Mesendoderm (in vitro differentiated cells): ENCODE results near the gene HLCS.
A peak's percentile ranks its signal among the peaks of the same experiment; 100 is the strongest.

ENCODE experiments used
- DNase-seq: peaks from one replicate; pipeline ENCODE4 v3.0.0; 2013
- H2AK5ac ChIP-seq: 2 replicates; pipeline ENCODE4 v1.6.1; 2013; ENCODE audit warnings: low read length, inconsistent platforms
- H2BK120ac ChIP-seq: 2 replicates; pipeline ENCODE4 v1.6.1; 2013; ENCODE audit warnings: low read depth, mild to moderate bottlenecking, low read length, moderate library complexity, mixed read lengths
- H2BK15ac ChIP-seq: replicated peaks from 2 replicates; pipeline ENCODE4 v1.6.1; 2013; ENCODE audit warnings: low read depth, mild to moderate bottlenecking, moderate library complexity
- H2BK5ac ChIP-seq: 2 replicates; pipeline ENCODE4 v1.6.1; 2013; ENCODE audit warnings: low read length, inconsistent platforms
- H3K18ac ChIP-seq: 2 replicates; pipeline ENCODE4 v1.6.1; 2013; ENCODE audit warnings: mild to moderate bottlenecking, low read length, mixed read lengths
- H3K23ac ChIP-seq: one replicate; pipeline ENCODE4 v1.6.1; 2013; ENCODE audit warnings: low read length
- H3K27ac ChIP-seq: 2 replicates; pipeline ENCODE4 v1.5.1; 2013; ENCODE audit warnings: low read depth, mild to moderate bottlenecking, inconsistent platforms, low read length, moderate library complexity
- H3K27me3 ChIP-seq: 2 replicates; pipeline ENCODE4 v1.6.1; 2013; ENCODE audit warnings: low read length, control low read depth, mild to moderate bottlenecking, inconsistent platforms; ENCODE audit not compliant: insufficient read depth, poor library complexity
- H3K36me3 ChIP-seq: 2 replicates; pipeline ENCODE4 v1.6.1; 2013; ENCODE audit warnings: low read length, inconsistent platforms; ENCODE audit not compliant: control insufficient read depth, insufficient read depth
- H3K4ac ChIP-seq: one replicate; pipeline ENCODE4 v1.6.1; 2013; ENCODE audit warnings: low read depth, mild to moderate bottlenecking, low read length, moderate library complexity
- H3K4me1 ChIP-seq: 2 replicates; pipeline ENCODE4 v1.6.1; 2013; ENCODE audit warnings: low read depth, low read length, inconsistent platforms; ENCODE audit not compliant: control insufficient read depth
- H3K4me2 ChIP-seq: 2 replicates; pipeline ENCODE4 v1.6.1; 2013; ENCODE audit warnings: low read length
- H3K4me3 ChIP-seq: 2 replicates; pipeline ENCODE4 v1.5.1; 2013; ENCODE audit warnings: mild to moderate bottlenecking, low read length
- H3K56ac ChIP-seq: one replicate; pipeline ENCODE4 v1.6.1; 2013; ENCODE audit warnings: low read length
- H3K79me1 ChIP-seq: 2 replicates; pipeline ENCODE4 v1.6.1; 2013; ENCODE audit warnings: low read length, inconsistent platforms
- H3K79me2 ChIP-seq: 2 replicates; pipeline ENCODE4 v1.6.1; 2013; ENCODE audit warnings: mild to moderate bottlenecking, low read length; ENCODE audit not compliant: control insufficient read depth, insufficient read depth
- H3K9ac ChIP-seq: 2 replicates; pipeline ENCODE4 v1.6.1; 2013; ENCODE audit warnings: low read length, inconsistent platforms
- H4K5ac ChIP-seq: one replicate; pipeline ENCODE4 v1.6.1; 2013; ENCODE audit warnings: low read length
- H4K8ac ChIP-seq: one replicate; pipeline ENCODE4 v1.6.1; 2013; ENCODE audit warnings: low read depth, mild to moderate bottlenecking, control low read depth, low read length, moderate library complexity
- WGBS: extraction: QIAGEN DNeasy Blood & Tissue Kit; methylation state at CpG from one replicate; pipeline ENCODE4 v1.1.7; 2013; ENCODE audit warnings: low lambda C conversion rate, missing lambda C conversion rate; ENCODE audit not compliant: insufficient coverage; ENCODE audit errors: extremely low coverage; 5-methylcytosine and 5-hydroxymethylcytosine counted together

The HLCS gene

GRCh38 chr21:36807422-36807928 lies 159.0 kb downstream of the HLCS start:
- no CpG with 5 or more reads among the region's 8 CpGs for WGBS
- H3K36me3 ChIP-seq: no peaks in the 10 kb centered on the region
- H2BK120ac ChIP-seq: no peak overlapping the region
- no peak overlapping the region for H3K23ac ChIP-seq
- H2BK5ac ChIP-seq: no peak overlapping the region
- H4K5ac ChIP-seq: no peak overlapping the region
- no peak overlapping the region for H3K56ac ChIP-seq
- no peak overlapping the region for H2BK15ac ChIP-seq
- H3K79me1 ChIP-seq: no peaks in the 10 kb centered on the region
- no peak overlapping the region for H3K9ac ChIP-seq
- no peak overlapping the region for H3K18ac ChIP-seq
- no peak overlapping the region for H3K27ac ChIP-seq
- no peak overlapping the region for H3K4ac ChIP-seq
- no peak overlapping the region for H3K4me3 ChIP-seq
- H3K4me2 ChIP-seq: no peak overlapping the region
- H3K79me2 ChIP-seq: no peaks in the 10 kb centered on the region
- no peak overlapping the region for H4K8ac ChIP-seq
- DNase-seq: no peak
- H2AK5ac ChIP-seq: no peak overlapping the region
- no peaks in the 10 kb centered on the region for H3K4me1 ChIP-seq
- no peaks in the 10 kb centered on the region for H3K27me3 ChIP-seq

- no CpG with 5 or more reads among the region's 4 CpGs for WGBS
- Histone ChIP-seq H3K27ac (no peak overlapping the region), H3K23ac (no peak overlapping the region)
These were observed 160.4 kb downstream of the HLCS start for GRCh38 chr21:36806103-36806502.

GRCh38 chr21:36804874-36805611 lies 161.4 kb downstream of the HLCS start:
- H3K79me1 ChIP-seq: no peaks in the 10 kb centered on the region
- H3K18ac ChIP-seq: no peak overlapping the region
- H2AK5ac ChIP-seq: no peak overlapping the region
- no peak overlapping the region for H3K4me2 ChIP-seq
- DNase-seq: no peak
- H3K23ac ChIP-seq: no peak overlapping the region
- H3K79me2 ChIP-seq: no peaks in the 10 kb centered on the region
- no peak overlapping the region for H2BK5ac ChIP-seq
- no CpG with 5 or more reads among the region's 17 CpGs for WGBS
- H4K8ac ChIP-seq: no peak overlapping the region
- H3K36me3 ChIP-seq: no peaks in the 10 kb centered on the region
- no peak overlapping the region for H3K9ac ChIP-seq
- H3K4me3 ChIP-seq: no peak overlapping the region
- H3K4ac ChIP-seq: no peak overlapping the region
- H3K56ac ChIP-seq: no peak overlapping the region
- H3K27me3 ChIP-seq: no peaks in the 10 kb centered on the region
- no peak overlapping the region for H2BK120ac ChIP-seq
- H4K5ac ChIP-seq: no peak overlapping the region
- H3K27ac ChIP-seq: no peak overlapping the region
- no peak overlapping the region for H2BK15ac ChIP-seq
- H3K4me1 ChIP-seq: no peaks in the 10 kb centered on the region

More at GRCh38 chr21:36806103-36806502, 160.4 kb downstream of the HLCS start:
- Histone ChIP-seq H3K79me2 (no peaks in the 10 kb centered on the region), H2BK5ac (no peak overlapping the region), H3K9ac (no peak overlapping the region), H3K4ac (no peak overlapping the region), H3K56ac (no peak overlapping the region), H3K4me1 (no peaks in the 10 kb centered on the region), H3K18ac (no peak overlapping the region), H2AK5ac (no peak overlapping the region), H4K5ac (no peak overlapping the region), H3K79me1 (no peaks in the 10 kb centered on the region), H3K27me3 (no peaks in the 10 kb centered on the region), H3K4me2 (no peak overlapping the region), H2BK120ac (no peak overlapping the region), H3K4me3 (no peak overlapping the region), H3K36me3 (no peaks in the 10 kb centered on the region), H2BK15ac (no peak overlapping the region), H4K8ac (no peak overlapping the region)
- no peak for DNase-seq

GRCh38 chr21:36803816-36804439 lies 162.5 kb downstream of the HLCS start:
- H3K4me2 ChIP-seq: no peak overlapping the region
- H2AK5ac ChIP-seq: no peak overlapping the region
- H4K8ac ChIP-seq: no peak overlapping the region
- no peak overlapping the region for H3K18ac ChIP-seq
- no peak overlapping the region for H2BK15ac ChIP-seq
- H2BK5ac ChIP-seq: no peak overlapping the region
- no peaks in the 10 kb centered on the region for H3K27me3 ChIP-seq
- no peaks in the 10 kb centered on the region for H3K4me1 ChIP-seq
- H2BK120ac ChIP-seq: no peak overlapping the region
- H3K79me1 ChIP-seq: no peaks in the 10 kb centered on the region
- no peak overlapping the region for H3K4ac ChIP-seq
- DNase-seq: peak; percentile 47
- no peak overlapping the region for H3K4me3 ChIP-seq
- no peak overlapping the region for H3K9ac ChIP-seq
- H4K5ac ChIP-seq: no peak overlapping the region
- H3K56ac ChIP-seq: no peak overlapping the region
- no peaks in the 10 kb centered on the region for H3K36me3 ChIP-seq
- no CpG with 5 or more reads among the region's 13 CpGs for WGBS
- H3K79me2 ChIP-seq: no peaks in the 10 kb centered on the region
- no peak overlapping the region for H3K27ac ChIP-seq
- no peak overlapping the region for H3K23ac ChIP-seq

- no peak overlapping the region for H2AK5ac ChIP-seq
- no peak overlapping the region for H2BK5ac ChIP-seq
- no peak overlapping the region for H3K27ac ChIP-seq
- no peaks in the 10 kb centered on the region for H3K79me2 ChIP-seq
- H2BK15ac ChIP-seq: no peak overlapping the region
- no peaks in the 10 kb centered on the region for H3K27me3 ChIP-seq
- H3K9ac ChIP-seq: no peak overlapping the region
- no peak overlapping the region for H2BK120ac ChIP-seq
- H3K36me3 ChIP-seq: no peaks in the 10 kb centered on the region
- no peak overlapping the region for H3K4me3 ChIP-seq
- H4K5ac ChIP-seq: no peak overlapping the region
- no peaks in the 10 kb centered on the region for H3K79me1 ChIP-seq
- WGBS: no CpG with 5 or more reads among the region's 13 CpGs
- H3K18ac ChIP-seq: no peak overlapping the region
- no peaks in the 10 kb centered on the region for H3K4me1 ChIP-seq
- no peak overlapping the region for H3K4me2 ChIP-seq
- H3K23ac ChIP-seq: no peak overlapping the region
- no peak overlapping the region for H4K8ac ChIP-seq
- no peak overlapping the region for H3K56ac ChIP-seq
- peak; percentile 34 for DNase-seq
- H3K4ac ChIP-seq: no peak overlapping the region
These were observed 163.3 kb downstream of the HLCS start for GRCh38 chr21:36803051-36803645.
